Duodenal mucosa (tissue), 2 donors: ENCODE data around the gene UTP11.

Experiments
- H3K27ac ChIP-seq: one replicate; pipeline ENCODE4 v1.7.0; 2013; ENCODE audit warnings: low read depth, low read length
- H3K27me3 ChIP-seq, 2 donors: one replicate each; pipeline ENCODE4 v1.7.0; 2013; ENCODE audit warnings: low read length in 2 of 2, control low read depth in 1 of 2; ENCODE audit not compliant: insufficient read depth in 2 of 2, control insufficient read depth in 1 of 2
- H3K36me3 ChIP-seq, 2 donors: one replicate each; pipeline ENCODE4 v1.7.0; 2013; ENCODE audit warnings: low read length in 2 of 2, control low read depth in 1 of 2; ENCODE audit not compliant: insufficient read depth in 2 of 2, control insufficient read depth in 1 of 2
- H3K4me1 ChIP-seq, 2 donors: one replicate each; pipeline ENCODE4 v1.7.0; 2013; ENCODE audit warnings: low read length in 2 of 2, control low read depth in 1 of 2; ENCODE audit not compliant: insufficient read depth in 2 of 2, control insufficient read depth in 1 of 2
- H3K4me3 ChIP-seq, 2 donors: one replicate each; pipeline ENCODE4 v1.7.0; 2013; ENCODE audit warnings: low read length in 2 of 2, low read depth in 1 of 2
- H3K9ac ChIP-seq, 2 donors: one replicate each; pipeline ENCODE4 v1.7.0; 2013; ENCODE audit warnings: low read length in 2 of 2, low read depth in 1 of 2
- H3K9me3 ChIP-seq, 2 donors: one replicate each; pipeline ENCODE4 v1.7.0; 2013; ENCODE audit warnings: low read length in 2 of 2, control low read depth in 1 of 2; ENCODE audit not compliant: control insufficient read depth in 1 of 2

Gene UTP11

GRCh38 chr1:37994886-37995566 lies 17.5 kb upstream of the UTP11 start:
- Histone ChIP-seq H3K4me1 (peaks cover 26 to 38% of the 10 kb centered on the region in 2 donors), H3K36me3 (peaks cover 5 to 10% of the 10 kb centered on the region in 2 donors), H3K27me3 (no peaks in the 10 kb centered on the region), H3K27ac (no peak overlapping the region), H3K9me3 (no peaks in the 10 kb centered on the region), H3K4me3 (peak overlapping the region; percentile 53 to 64), H3K9ac (peak overlapping the region in 1 of 2 donors; percentile 40)

GRCh38 chr1:37995751-37996345 lies 16.7 kb upstream of the UTP11 start:
- Histone ChIP-seq H3K9ac (peak overlapping the region; percentile 40 to 43), H3K27me3 (no peaks in the 10 kb centered on the region), H3K36me3 (peaks cover 5 to 10% of the 10 kb centered on the region in 2 donors), H3K4me1 (peaks cover 33 to 44% of the 10 kb centered on the region in 2 donors), H3K9me3 (no peaks in the 10 kb centered on the region), H3K27ac (peak overlapping the region; percentile 68), H3K4me3 (peak overlapping the region; percentile 61 to 64)

- Histone ChIP-seq H3K4me1 (peaks cover 35 to 48% of the 10 kb centered on the region in 2 donors), H3K27me3 (no peaks in the 10 kb centered on the region), H3K9me3 (no peaks in the 10 kb centered on the region), H3K36me3 (peaks cover 5 to 10% of the 10 kb centered on the region in 2 donors), H3K4me3 (no peak overlapping the region), H3K27ac (no peak overlapping the region), H3K9ac (peak overlapping the region in 1 of 2 donors; percentile 22)
Measured at GRCh38 chr1:37997256-37998088, 15.1 kb upstream of the UTP11 start.

- H3K9me3 ChIP-seq, result no peaks in the 10 kb centered on the region
- H3K9ac ChIP-seq, result no peak overlapping the region
- H3K4me1 ChIP-seq, result peaks cover 35 to 48% of the 10 kb centered on the region in 2 donors
- peaks cover 5 to 10% of the 10 kb centered on the region in 2 donors for H3K36me3 ChIP-seq
- no peaks in the 10 kb centered on the region for H3K27me3 ChIP-seq
- H3K27ac ChIP-seq, result no peak overlapping the region
- H3K4me3 ChIP-seq, result no peak overlapping the region
Measured at GRCh38 chr1:37998089-37998808, 14.3 kb upstream of the UTP11 start.

GRCh38 chr1:37998913-37999429 lies 13.6 kb upstream of the UTP11 start:
- Histone ChIP-seq H3K4me1 (peaks cover 38 to 48% of the 10 kb centered on the region in 2 donors), H3K4me3 (no peak overlapping the region), H3K9ac (peak overlapping the region; percentile 39 to 54), H3K27ac (peak overlapping the region; percentile 85), H3K27me3 (peaks cover 0 to under 1% of the 10 kb centered on the region in 2 donors), H3K9me3 (no peaks in the 10 kb centered on the region), H3K36me3 (peaks cover 5 to 10% of the 10 kb centered on the region in 2 donors)

GRCh38 chr1:37999430-38000232 lies 12.9 kb upstream of the UTP11 start:
- Histone ChIP-seq H3K27me3 (peaks cover 4 to 6% of the 10 kb centered on the region in 2 donors), H3K9ac (peak overlapping the region; percentile 39 to 54), H3K9me3 (no peaks in the 10 kb centered on the region), H3K4me1 (peaks cover 38 to 53% of the 10 kb centered on the region in 2 donors), H3K4me3 (peak overlapping the region in 1 of 2 donors; percentile 13), H3K36me3 (peaks cover 5 to 10% of the 10 kb centered on the region in 2 donors), H3K27ac (peak overlapping the region; percentile 85)

- Histone ChIP-seq H3K4me3 (peak overlapping the region in 1 of 2 donors; percentile 13), H3K27ac (peak overlapping the region; percentile 85), H3K36me3 (peaks cover 5 to 10% of the 10 kb centered on the region in 2 donors), H3K4me1 (peaks cover 34 to 50% of the 10 kb centered on the region in 2 donors), H3K9me3 (no peaks in the 10 kb centered on the region), H3K27me3 (peaks cover 6% of the 10 kb centered on the region in 2 donors), H3K9ac (peak overlapping the region; percentile 39 to 54)
Measured at GRCh38 chr1:38000233-38000528, 12.4 kb upstream of the UTP11 start.

GRCh38 chr1:38000529-38001455 lies 11.7 kb upstream of the UTP11 start:
- peak overlapping the region in 1 of 2 donors; percentile 22 for H3K4me3 ChIP-seq

More at GRCh38 chr1:38000529-38001455, 11.7 kb upstream of the UTP11 start:
- H3K9me3 ChIP-seq, result no peaks in the 10 kb centered on the region
- peak overlapping the region; percentile 85 for H3K27ac ChIP-seq
- peaks cover 6% of the 10 kb centered on the region in 2 donors for H3K27me3 ChIP-seq
- H3K4me1 ChIP-seq, result peaks cover 31 to 47% of the 10 kb centered on the region in 2 donors
- H3K36me3 ChIP-seq, result peaks cover 5 to 10% of the 10 kb centered on the region in 2 donors
- peak overlapping the region; percentile 25 to 54 for H3K9ac ChIP-seq
